Measurements from ENCODE around the gene EPHB6.
A peak's percentile ranks its signal among the peaks of the same experiment; 100 is the strongest.

Gene EPHB6

DNA sequence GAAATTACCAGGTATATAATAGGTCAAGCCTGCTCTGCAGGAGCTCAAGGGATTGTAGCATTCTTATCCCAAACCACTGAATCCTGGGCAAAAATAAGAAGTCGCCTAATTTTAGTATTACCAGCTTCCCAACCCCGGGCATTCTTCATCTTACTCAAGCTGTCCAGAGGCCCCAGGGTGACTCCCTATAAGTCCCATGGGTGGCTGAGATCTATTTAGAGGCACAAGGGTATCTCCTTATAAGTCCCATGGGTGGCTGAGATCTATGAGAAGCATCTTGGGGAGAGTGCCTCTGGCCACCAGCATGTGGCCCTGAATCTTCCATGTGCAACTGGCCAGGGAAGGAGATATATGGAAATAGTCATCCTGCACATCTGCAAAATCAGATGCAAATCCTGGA lies 45.2 kb upstream of the EPHB6 start:
- Histone ChIP-seq H3K9ac (ENCODE audit: insufficient read length) (no peak overlapping the region), H3K4me3 (no peak overlapping the region), H3K9me3 (ENCODE audit: low read depth, low read length) (no peaks in the 10 kb centered on the region), H3K36me3 (ENCODE audit: insufficient read depth, low read length) (no peaks in the 10 kb centered on the region), H3K27ac (no peak overlapping the region)
- DNase-seq (ENCODE audit: low read depth, low spot score): no peak
- no peak for TF ChIP-seq FOXP2 (optimal IDR thresholded peaks at IDR 0.05; ENCODE audit: control extremely low read depth, extremely low read length, insufficient read depth)
- no peak for TF ChIP-seq EZH2 (IDR thresholded peaks at IDR 0.05)
- TF ChIP-seq POLR2AphosphoS5 (IDR thresholded peaks at IDR 0.05; ENCODE audit: borderline replicate concordance, low read depth, low read length): no peak

DNA sequence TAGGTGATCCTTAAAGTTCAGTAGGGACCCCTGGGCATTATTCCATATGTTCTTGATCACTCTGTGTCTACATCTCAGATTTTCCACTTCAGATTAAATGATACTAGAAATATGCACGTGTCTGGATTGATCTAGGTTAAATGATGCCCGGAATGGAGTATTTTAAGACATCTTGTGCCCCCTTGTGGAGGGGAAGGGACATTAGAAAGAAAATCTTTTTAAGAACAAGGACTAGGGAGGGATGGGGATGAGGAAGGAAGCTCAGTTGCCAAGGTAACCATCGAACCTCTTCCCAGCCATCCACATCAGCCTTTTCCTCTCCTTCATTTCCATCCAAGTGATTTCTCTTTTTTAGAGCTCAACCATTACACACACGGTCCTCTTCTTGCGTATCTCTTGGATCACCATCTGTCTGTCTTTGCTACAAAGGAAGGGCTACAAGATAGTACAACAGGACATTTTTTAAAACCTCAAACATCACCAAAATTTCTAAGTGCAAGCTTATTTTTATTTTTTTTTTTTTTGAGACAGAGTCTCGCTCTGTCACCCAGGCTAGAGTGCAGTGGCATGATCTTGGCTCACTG lies 43.6 kb upstream of the EPHB6 start:
- TF ChIP-seq FOXP2 (optimal IDR thresholded peaks at IDR 0.05; ENCODE audit: control extremely low read depth, extremely low read length, insufficient read depth): no peak
- no peak for TF ChIP-seq POLR2AphosphoS5 (IDR thresholded peaks at IDR 0.05; ENCODE audit: borderline replicate concordance, low read depth, low read length)
- no peak overlapping the region for H3K27ac ChIP-seq
- H3K9me3 ChIP-seq (ENCODE audit: low read depth, low read length): no peaks in the 10 kb centered on the region
- peak; percentile 5 for DNase-seq (ENCODE audit: low read depth, low spot score)
- H3K36me3 ChIP-seq (ENCODE audit: insufficient read depth, low read length): no peaks in the 10 kb centered on the region
- H3K4me3 ChIP-seq: no peak overlapping the region
- H3K9ac ChIP-seq (ENCODE audit: insufficient read length): no peak overlapping the region

DNA sequence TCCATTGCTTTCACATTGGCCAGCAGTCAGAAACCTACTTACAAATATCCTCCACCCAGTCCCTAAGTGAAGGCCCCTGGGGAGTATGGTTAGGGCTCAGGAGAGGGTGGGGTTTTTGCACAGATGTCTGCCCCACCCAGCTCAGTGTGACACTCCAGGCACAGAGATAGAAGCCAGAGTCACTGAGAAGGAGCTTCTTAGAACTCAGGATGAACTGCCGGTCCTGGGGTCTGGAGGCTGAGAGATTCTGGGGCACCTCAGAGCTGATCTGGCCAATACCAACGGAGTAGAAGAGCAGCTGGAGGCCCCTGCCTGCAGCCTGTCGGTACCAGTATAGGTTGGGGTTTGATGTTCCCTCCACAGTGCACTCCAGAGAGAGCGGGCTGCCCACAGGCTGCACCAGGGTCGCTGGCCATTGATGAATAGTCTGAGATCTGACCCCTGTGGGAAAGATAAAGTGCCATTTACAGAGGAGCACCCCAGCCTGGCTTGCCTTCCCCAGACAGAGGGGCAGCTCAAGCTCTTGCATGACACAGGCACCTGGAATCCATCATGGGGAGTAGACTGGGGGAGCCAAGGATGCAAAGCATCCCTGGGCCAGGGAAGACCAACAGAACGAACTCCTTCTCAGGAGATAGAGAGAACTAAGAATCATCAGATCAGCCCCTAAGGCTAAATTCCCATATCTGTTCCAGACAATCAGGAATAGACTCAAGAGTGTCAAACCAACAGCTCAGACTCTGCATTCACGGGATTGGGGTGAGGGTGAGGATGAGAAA lies 42.2 kb upstream of the EPHB6 start:
- Histone ChIP-seq H3K27ac (no peak overlapping the region), H3K36me3 (ENCODE audit: insufficient read depth, low read length) (no peaks in the 10 kb centered on the region), H3K9ac (ENCODE audit: insufficient read length) (no peak overlapping the region), H3K4me3 (no peak overlapping the region), H3K9me3 (ENCODE audit: low read depth, low read length) (no peaks in the 10 kb centered on the region)
- no peak for TF ChIP-seq EZH2 (IDR thresholded peaks at IDR 0.05)
- TF ChIP-seq FOXP2 (optimal IDR thresholded peaks at IDR 0.05; ENCODE audit: control extremely low read depth, extremely low read length, insufficient read depth): no peak
- TF ChIP-seq POLR2AphosphoS5 (IDR thresholded peaks at IDR 0.05; ENCODE audit: borderline replicate concordance, low read depth, low read length): no peak
- no peak for DNase-seq (ENCODE audit: low read depth, low spot score)

DNA sequence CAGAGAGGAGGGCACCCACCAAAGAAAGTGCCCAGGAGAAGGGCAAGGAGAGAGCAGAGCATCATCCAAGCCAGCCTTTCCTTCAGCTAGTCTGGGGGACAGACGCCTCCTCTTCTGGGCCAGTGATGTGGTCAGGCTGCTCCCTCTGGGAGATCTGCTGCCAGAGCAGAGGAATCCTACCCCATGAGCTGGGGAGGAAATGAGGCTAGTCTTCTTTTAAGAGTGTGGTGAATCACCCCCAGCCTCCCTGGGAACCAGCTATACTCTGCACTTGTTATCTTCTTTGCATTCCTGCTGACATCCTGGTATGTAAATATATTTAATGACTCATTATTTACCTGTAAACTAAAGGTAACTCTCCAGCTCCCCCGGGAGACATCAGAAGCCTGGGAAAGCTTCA lies 41.6 kb upstream of the EPHB6 start:
- no peak for DNase-seq (ENCODE audit: low read depth, low spot score)
- no peak overlapping the region for H3K9ac ChIP-seq (ENCODE audit: insufficient read length)
- H3K9me3 ChIP-seq (ENCODE audit: low read depth, low read length): no peaks in the 10 kb centered on the region
- H3K36me3 ChIP-seq (ENCODE audit: insufficient read depth, low read length): no peaks in the 10 kb centered on the region
- no peak overlapping the region for H3K27ac ChIP-seq
- H3K4me3 ChIP-seq: no peak overlapping the region
- TF ChIP-seq POLR2AphosphoS5 (IDR thresholded peaks at IDR 0.05; ENCODE audit: borderline replicate concordance, low read depth, low read length): no peak
- no peak for TF ChIP-seq FOXP2 (optimal IDR thresholded peaks at IDR 0.05; ENCODE audit: control extremely low read depth, extremely low read length, insufficient read depth)
- no peak for TF ChIP-seq EZH2 (IDR thresholded peaks at IDR 0.05)

DNA sequence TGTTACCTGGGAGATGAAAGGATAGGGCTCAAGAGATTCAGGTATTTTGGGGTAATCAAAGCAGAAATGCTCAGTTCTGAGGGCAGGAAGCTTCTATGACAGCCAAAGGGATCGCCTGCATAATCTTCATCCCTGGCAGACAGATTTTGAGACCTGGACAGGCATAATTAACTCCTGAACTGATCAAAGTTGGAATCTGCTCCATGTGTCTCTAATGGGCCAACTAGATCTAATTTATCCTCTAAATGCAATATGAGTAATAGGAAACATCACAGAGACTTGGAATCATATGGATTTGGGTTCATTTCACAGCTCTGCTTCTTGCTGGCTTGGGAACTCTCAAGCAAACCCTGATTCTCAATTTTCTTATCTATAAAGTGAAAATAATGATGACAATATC lies 41.2 kb upstream of the EPHB6 start:
- Histone ChIP-seq H3K27ac (no peak overlapping the region), H3K4me3 (no peak overlapping the region), H3K9me3 (ENCODE audit: low read depth, low read length) (no peaks in the 10 kb centered on the region), H3K9ac (ENCODE audit: insufficient read length) (no peak overlapping the region), H3K36me3 (ENCODE audit: insufficient read depth, low read length) (no peaks in the 10 kb centered on the region)
- no peak for DNase-seq (ENCODE audit: low read depth, low spot score)
- TF ChIP-seq FOXP2 (optimal IDR thresholded peaks at IDR 0.05; ENCODE audit: control extremely low read depth, extremely low read length, insufficient read depth): no peak
- TF ChIP-seq EZH2 (IDR thresholded peaks at IDR 0.05): no peak
- no peak for TF ChIP-seq POLR2AphosphoS5 (IDR thresholded peaks at IDR 0.05; ENCODE audit: borderline replicate concordance, low read depth, low read length)

DNA sequence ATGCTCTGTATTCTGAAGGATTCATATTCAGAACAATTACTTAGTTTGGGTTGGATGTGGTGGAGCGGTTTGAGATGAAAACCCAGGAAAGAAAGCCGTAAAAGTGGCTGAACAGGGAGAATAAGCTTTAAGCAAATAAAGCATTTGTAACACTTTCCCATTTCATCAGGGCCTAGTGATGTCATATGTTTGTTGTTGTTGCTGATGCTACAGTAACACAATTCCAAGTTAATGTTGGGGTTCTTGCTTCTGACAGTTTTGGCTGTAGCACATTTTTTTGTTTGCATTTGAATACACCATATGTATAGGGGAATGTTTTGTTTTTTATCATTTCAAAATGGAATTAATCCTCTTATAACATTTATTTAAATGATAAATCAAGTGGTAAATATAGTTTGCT lies 40.4 kb upstream of the EPHB6 start:
- Histone ChIP-seq H3K36me3 (ENCODE audit: insufficient read depth, low read length) (no peaks in the 10 kb centered on the region), H3K9me3 (ENCODE audit: low read depth, low read length) (no peaks in the 10 kb centered on the region), H3K9ac (ENCODE audit: insufficient read length) (no peak overlapping the region), H3K27ac (no peak overlapping the region), H3K4me3 (no peak overlapping the region)
- no peak for DNase-seq (ENCODE audit: low read depth, low spot score)
- TF ChIP-seq FOXP2 (optimal IDR thresholded peaks at IDR 0.05; ENCODE audit: control extremely low read depth, extremely low read length, insufficient read depth): no peak
- no peak for TF ChIP-seq POLR2AphosphoS5 (IDR thresholded peaks at IDR 0.05; ENCODE audit: borderline replicate concordance, low read depth, low read length)
- TF ChIP-seq EZH2 (IDR thresholded peaks at IDR 0.05): no peak

DNA sequence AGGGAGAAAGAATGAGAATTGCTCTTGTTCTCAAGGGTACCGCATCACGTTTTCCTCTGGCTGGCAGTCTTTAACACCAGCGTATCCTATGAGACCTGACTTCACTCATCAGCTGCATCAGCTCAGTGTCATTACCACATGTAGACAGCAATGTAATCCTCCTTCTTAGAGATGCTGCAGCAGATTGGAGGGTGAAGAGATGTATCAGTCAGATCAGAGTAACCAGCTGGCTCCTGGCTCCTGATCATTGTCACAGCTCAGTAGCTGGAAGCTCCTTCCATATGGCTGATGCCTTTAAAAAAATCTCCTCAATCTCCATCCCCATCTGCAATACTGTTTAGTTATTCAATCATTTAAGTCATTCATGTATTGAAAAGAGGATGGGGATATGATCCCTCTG lies 39.7 kb upstream of the EPHB6 start:
- Histone ChIP-seq H3K4me3 (no peak overlapping the region), H3K36me3 (ENCODE audit: insufficient read depth, low read length) (no peaks in the 10 kb centered on the region), H3K27ac (no peak overlapping the region), H3K9ac (ENCODE audit: insufficient read length) (no peak overlapping the region), H3K9me3 (ENCODE audit: low read depth, low read length) (no peaks in the 10 kb centered on the region)
- no peak for DNase-seq (ENCODE audit: low read depth, low spot score)
- no peak for TF ChIP-seq FOXP2 (optimal IDR thresholded peaks at IDR 0.05; ENCODE audit: control extremely low read depth, extremely low read length, insufficient read depth)
- no peak for TF ChIP-seq POLR2AphosphoS5 (IDR thresholded peaks at IDR 0.05; ENCODE audit: borderline replicate concordance, low read depth, low read length)
- no peak for TF ChIP-seq EZH2 (IDR thresholded peaks at IDR 0.05)

DNA sequence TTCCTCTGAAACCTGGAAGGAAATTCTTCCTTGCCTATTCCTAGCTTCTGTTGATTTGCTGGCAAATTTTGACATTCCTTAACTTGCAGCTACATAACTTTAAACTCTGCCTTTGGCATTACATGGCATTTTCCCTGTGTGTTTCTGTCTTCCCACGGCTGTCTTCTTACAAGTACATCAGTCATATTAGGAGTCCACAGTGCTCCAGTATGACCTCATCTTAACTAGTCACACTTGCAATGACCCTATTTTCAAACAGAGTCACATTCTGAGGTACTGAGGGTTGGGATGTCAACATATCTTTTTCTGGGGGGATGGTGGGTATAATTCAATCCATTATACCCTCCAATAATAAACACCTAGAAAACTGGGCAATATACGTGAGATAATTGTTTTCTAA lies 37.4 kb upstream of the EPHB6 start:
- DNase-seq (ENCODE audit: low read depth, low spot score): no peak
- Histone ChIP-seq H3K9ac (ENCODE audit: insufficient read length) (no peak overlapping the region), H3K27ac (no peak overlapping the region), H3K9me3 (ENCODE audit: low read depth, low read length) (no peaks in the 10 kb centered on the region), H3K4me3 (no peak overlapping the region), H3K36me3 (ENCODE audit: insufficient read depth, low read length) (no peaks in the 10 kb centered on the region)
- TF ChIP-seq FOXP2 (optimal IDR thresholded peaks at IDR 0.05; ENCODE audit: control extremely low read depth, extremely low read length, insufficient read depth) (no peak), EZH2 (IDR thresholded peaks at IDR 0.05) (no peak), POLR2AphosphoS5 (IDR thresholded peaks at IDR 0.05; ENCODE audit: borderline replicate concordance, low read depth, low read length) (no peak)

Data from SK-N-MC (cell line).